Measurements from ENCODE around the gene BMS1. TPM values are rescaled to one million over a fixed set of nuclear protein-coding genes. Genes with fewer than 3 reads are reported as not detected.

Gene BMS1
- total and polyA plus RNA-seq, 2 of the 8 experiments (the other 6 are each of a cell fraction or from before 2014, with no cell fraction given): 3.7 to 34.6 TPM

- Histone ChIP-seq H3K79me2 (ENCODE audit: control insufficient read depth in 1 of 2, insufficient read depth in 2 of 2, low read length in 2 of 2) (no peaks in the 10 kb centered on the region), H4K20me1 (replicated peaks in 1 of 2; ENCODE audit: control insufficient read depth in 1 of 2, insufficient read depth in 2 of 2, low read length in 2 of 2) (no peaks in the 10 kb centered on the region), H3K4ac (replicated peaks; ENCODE audit: insufficient read length, low read depth, low read length) (no peak overlapping the region), H4K5ac (ENCODE audit: insufficient read length, low read depth, low read length) (no peak overlapping the region), H2BK15ac (ENCODE audit: low read length) (no peak overlapping the region), H3K23me2 (ENCODE audit: low read depth, low read length) (0 out of 2 replicates have a peak, but pooled peaks cover 3% of the 10 kb centered on the region), H3K4me1 (replicated peaks in 1 of 4; ENCODE audit: control insufficient read depth in 3 of 4, insufficient read depth in 4 of 4, low read length in 3 of 4) (peaks cover 0 to 2% (median under 1%) of the 10 kb centered on the region in 4 experiments; a peak in 2 of 7 replicates), H3K36me3 (ENCODE audit: control insufficient read depth in 2 of 4, insufficient read depth in 4 of 4, low read length in 3 of 4) (no peaks in the 10 kb centered on the region), H3K9ac (replicated peaks in 1 of 4; ENCODE audit: extremely low read depth in 1 of 4, low read depth in 3 of 4, low read length in 3 of 4) (no peak overlapping the region), H2BK5ac (ENCODE audit: low read depth, low read length) (no peak overlapping the region), H3K79me1 (ENCODE audit: low read depth, low read length) (no peaks in the 10 kb centered on the region), H3K14ac (ENCODE audit: insufficient read length) (no peak overlapping the region), H3K4me3 (ENCODE audit: extremely low read depth in 1 of 4, insufficient read depth in 2 of 4, low read depth in 3 of 4, low read length in 4 of 4) (no peak overlapping the region), H2AK5ac (ENCODE audit: low read depth, low read length) (0 out of 2 replicates have a peak overlapping the region, but pooled peaks have one; percentile 39), H3K56ac (replicated peaks; ENCODE audit: insufficient read length, low read depth, low read length) (no peak overlapping the region), H2BK20ac (ENCODE audit: low read length) (no peak overlapping the region), H4K91ac (replicated peaks; ENCODE audit: insufficient read length, low read length) (no peak overlapping the region), H3K9me3 (ENCODE audit: insufficient read depth in 2 of 2, low read depth in 1 of 2, low read length in 1 of 2) (no peaks in the 10 kb centered on the region), H2BK12ac (ENCODE audit: low read depth, low read length) (no peak overlapping the region), H3K18ac (ENCODE audit: extremely low read depth, low read length) (no peak overlapping the region; the same call in 1 of the 2 replicates), H3K4me2 (ENCODE audit: insufficient read depth in 1 of 2, low read depth in 2 of 2, low read length in 2 of 2) (no peak overlapping the region), H2AFZ (ENCODE audit: low read length) (no peak overlapping the region), H3K23ac (ENCODE audit: insufficient read length) (no peak overlapping the region), H2BK120ac (replicated peaks; ENCODE audit: low read depth, low read length) (no peak overlapping the region), H3K27me3 (replicated peaks in 1 of 4; ENCODE audit: control insufficient read depth in 3 of 4, extremely low read depth in 1 of 4, insufficient read depth in 3 of 4, low read length in 3 of 4) (peaks cover 0 to 15% (median 12%) of the 10 kb centered on the region in 4 experiments; a peak in 4 of 7 replicates), H4K8ac (ENCODE audit: extremely low read depth, insufficient read depth, low read length) (no peak overlapping the region), H3K27ac (ENCODE audit: low read depth, low read length) (no peak overlapping the region)
- CTCF ChIA-PET (ENCODE audit: partially characterized antibody): interaction anchor here (0.9 to 1.6 kb wide), 3 partner anchors 185 to 208 kb away, joined by 3 to 10 read pairs (median 4); no protein-coding TSS in a partner anchor
- no peak for FAIRE-seq
- POLR2A ChIA-PET (ENCODE audit: partially characterized antibody): interaction anchor here (0.8 to 1.4 kb wide), 2 partner anchors 87 to 209 kb away, joined by 3 to 5 read pairs; no protein-coding TSS in a partner anchor
- 88% methylated on average over 5 of the region's 9 CpGs; no CpG with 5 or more reads in 1 of the 2 experiments for WGBS, 2 experiments (ENCODE audit: extremely low coverage in 1 of 2, insufficient coverage in 1 of 2, insufficient read length in 1 of 2, insufficient replicate concordance in 2 of 2, low coverage in 1 of 2, low lambda C conversion rate in 2 of 2, missing lambda C conversion rate in 1 of 2)
- DNase-seq (ENCODE audit: low read depth in 1 of 2, low spot score in 2 of 2): no peak
- TF ChIP-seq CHD1 (IDR thresholded peaks at IDR 0.05; ENCODE audit: low read depth, low read length) (no peak), KDM5A (IDR thresholded peaks at IDR 0.05; ENCODE audit: low read length) (no peak), EZH2 (IDR thresholded peaks at IDR 0.05; ENCODE audit: low read depth, low read length, severe bottlenecking) (no peak), NANOG (IDR thresholded peaks at IDR 0.05; ENCODE audit: insufficient read depth, low read depth, low read length, poor library complexity, severe bottlenecking) (no peak), SAP30 (IDR thresholded peaks at IDR 0.05; ENCODE audit: insufficient read depth, insufficient replicate concordance, low read length) (no peak), YY1 (IDR thresholded peaks at IDR 0.05; ENCODE audit: low read depth, low read length) (no peak), EGR1 (IDR thresholded peaks at IDR 0.05; ENCODE audit: borderline replicate concordance, low read depth, low read length) (no peak), NRF1 (IDR thresholded peaks at IDR 0.05; ENCODE audit: low read depth, low read length) (no peak), USF2 (IDR thresholded peaks at IDR 0.05; ENCODE audit: low read length) (no peak), MAFK (IDR thresholded peaks at IDR 0.05; ENCODE audit: low read depth, low read length) (no peak), RFX5 (IDR thresholded peaks at IDR 0.05; ENCODE audit: borderline replicate concordance, low read depth, low read length) (no peak), CTBP2 (IDR thresholded peaks at IDR 0.05; ENCODE audit: borderline replicate concordance, insufficient read depth, insufficient read length, low read length) (no peak)
Observed at GRCh38 chr10:42869977-42870350, 87.4 kb downstream of the BMS1 start.
